Stimulated activated CD4-positive, alpha-beta T cell treated with anti-CD3 and anti-CD28 coated beads, Interleukin-2, amount 100 ng/mL, for 48 hours (primary cell): Measurements from ENCODE around the gene OSBP2.

ENCODE experiments used
- DNase-seq, 2 donors: peaks; one replicate each; pipeline ENCODE4 v3.0.0-alpha.2; 2020

OSBP2 gene

DNA sequence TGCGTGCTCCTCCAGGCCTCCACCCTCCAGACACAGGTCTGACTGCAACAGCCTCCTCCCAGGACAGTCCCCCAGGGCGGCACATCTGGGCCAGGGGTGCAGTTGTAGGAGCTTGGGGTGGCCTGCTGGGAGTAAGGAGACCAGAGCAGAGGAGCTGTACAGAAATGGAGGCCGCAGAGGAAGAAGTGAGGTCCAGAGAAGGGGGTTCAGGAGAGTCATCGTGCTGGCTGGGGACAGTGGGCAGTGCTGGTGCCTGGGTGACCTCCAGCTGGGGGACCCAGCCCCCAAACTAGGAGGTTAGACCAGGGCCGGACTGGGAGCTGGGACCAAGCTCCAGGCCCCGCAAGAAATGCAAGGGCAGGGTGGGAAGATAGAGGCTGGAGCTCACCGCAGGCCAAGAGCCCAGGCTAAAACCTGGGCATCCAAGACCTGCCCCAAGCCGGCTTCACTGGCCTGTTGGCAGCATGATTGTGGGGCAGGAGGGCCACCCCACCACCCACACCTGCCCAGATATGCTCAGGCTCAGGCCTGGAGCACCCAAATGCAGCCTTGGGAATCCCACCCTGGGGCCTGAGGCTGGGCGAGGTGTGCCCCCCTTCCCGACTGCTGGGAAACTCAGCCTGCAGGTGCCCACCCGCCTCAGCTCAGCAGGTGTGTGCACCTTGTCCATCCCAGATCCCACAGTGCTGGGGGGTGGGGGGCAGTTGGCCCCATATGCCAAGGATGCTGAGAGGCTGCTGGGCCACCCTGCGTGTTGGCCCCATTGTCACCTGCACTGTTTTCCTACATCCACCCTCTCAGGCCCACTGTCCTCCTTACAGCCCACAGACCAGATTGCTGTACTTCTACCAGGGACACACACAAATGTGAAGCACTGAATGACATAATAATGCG is 177.0 kb downstream of the OSBP2 start:
- no peak for DNase-seq

- no peak for DNase-seq
Observed at GRCh38 chr22:30872285-30873041, 177.8 kb downstream of the OSBP2 start.

DNA sequence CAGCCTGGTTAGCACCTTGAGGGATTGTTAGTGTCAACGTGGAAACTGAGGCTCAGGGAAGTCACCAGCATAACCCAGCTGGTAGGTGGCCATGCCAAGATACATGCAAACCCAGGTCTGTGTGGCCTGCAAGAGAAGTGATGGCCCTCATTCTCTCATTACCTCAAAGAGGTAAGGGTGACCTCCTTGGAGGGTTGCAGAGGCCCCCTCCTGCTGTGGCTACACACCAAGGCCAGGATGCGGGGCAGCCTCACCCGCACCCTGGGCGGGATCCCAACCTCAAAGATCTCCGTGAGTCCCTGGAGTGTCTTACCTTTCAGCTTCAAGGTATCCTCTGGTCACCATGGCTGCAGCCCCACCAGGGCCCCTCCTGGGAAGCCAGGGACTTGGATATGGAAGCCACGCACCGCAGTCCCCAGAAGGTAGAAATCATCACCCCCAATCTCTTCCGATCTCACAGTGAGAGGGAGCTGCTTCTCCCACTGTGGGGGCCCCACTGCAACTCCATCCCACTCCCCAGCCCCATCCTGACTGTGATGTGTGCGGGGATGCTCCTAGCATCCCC is 178.5 kb downstream of the OSBP2 start:
- DNase-seq = no peak

DNA sequence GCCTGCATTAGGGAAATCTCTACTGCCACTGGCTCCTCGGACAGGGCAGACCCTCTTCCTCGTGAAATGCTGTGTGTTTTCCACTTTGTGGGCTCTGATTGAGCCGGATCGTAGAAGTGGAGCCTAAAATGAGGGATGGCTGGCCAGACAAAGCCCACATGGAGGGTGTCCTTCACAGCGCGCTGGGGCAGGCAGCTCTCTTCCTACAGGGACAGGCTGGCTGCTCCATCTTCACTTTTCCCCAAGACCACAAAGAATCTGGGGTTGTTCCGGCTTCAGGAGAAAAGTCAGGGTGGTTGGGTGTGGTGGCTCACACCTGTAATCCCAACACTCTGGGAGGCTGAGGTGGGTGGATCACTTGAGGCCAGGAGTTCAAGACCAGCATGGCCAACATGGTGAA is 179.0 kb downstream of the OSBP2 start:
- no peak for DNase-seq

GRCh38 chr22:30874431-30875370 is 180.0 kb downstream of the OSBP2 start:
- no peak for DNase-seq

DNA sequence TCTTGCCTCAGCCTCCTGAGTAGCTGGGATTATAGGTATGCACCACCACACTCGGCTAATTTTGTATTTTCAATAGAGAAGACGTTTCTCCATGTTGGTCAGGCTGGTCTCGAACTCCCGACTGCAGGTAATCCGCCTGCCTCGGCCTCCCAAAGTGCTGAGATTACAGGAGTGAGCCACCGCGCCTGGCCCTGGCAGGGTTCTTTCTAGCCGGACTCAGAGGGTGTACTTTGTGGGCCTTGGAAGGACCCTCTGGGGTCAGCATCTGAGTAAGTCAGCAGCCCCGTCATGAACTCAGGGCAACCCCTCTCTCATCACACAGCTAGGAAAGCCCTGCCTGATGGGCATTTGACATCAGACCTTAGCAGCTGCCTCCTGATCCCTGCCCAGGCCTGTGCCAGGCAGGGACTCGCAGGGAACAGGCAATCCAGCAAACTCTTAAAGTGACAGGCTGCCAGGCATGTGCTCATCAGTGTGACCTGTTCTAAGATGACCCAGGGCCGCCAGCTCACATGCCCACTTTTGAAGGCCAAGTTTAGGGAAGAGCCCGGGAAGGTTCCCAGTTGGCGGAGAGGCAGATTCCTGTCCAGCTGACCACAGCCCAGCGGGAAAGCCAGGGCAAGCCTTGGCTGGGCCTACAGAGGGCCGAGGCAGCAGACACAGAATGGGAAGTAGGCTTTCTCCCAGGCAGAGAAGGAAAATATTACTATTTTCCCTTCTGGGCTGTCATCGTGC is 181.0 kb downstream of the OSBP2 start:
- no peak for DNase-seq

DNA sequence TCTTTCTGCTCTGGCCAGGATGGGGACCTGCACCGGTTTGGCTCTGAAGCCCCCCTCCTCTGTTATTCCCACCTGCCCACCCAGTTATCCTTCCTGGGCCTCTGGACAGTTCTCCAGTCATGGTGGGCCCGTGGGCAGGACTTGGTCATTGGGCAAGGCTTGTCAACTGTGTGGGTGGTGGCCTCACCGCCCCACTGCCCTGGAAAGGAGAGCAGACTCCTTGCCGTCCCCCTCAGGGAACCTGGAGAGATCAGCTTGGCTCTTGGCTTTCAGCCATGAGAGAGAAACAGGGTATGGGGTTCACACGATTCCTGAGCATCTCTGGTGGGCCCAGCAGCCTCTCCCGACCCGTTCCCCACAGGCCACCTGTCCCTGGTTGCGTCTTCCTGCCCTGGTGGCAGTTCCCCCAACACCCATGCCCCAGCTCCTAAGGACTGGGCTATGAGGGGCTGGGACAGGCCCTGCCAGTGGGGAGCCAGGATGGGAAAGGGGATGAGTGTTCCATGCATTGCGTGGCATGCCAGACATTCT is 181.6 kb downstream of the OSBP2 start:
- no peak for DNase-seq

GRCh38 chr22:30876915-30877553 is 182.4 kb downstream of the OSBP2 start:
- DNase-seq = no peak

DNA sequence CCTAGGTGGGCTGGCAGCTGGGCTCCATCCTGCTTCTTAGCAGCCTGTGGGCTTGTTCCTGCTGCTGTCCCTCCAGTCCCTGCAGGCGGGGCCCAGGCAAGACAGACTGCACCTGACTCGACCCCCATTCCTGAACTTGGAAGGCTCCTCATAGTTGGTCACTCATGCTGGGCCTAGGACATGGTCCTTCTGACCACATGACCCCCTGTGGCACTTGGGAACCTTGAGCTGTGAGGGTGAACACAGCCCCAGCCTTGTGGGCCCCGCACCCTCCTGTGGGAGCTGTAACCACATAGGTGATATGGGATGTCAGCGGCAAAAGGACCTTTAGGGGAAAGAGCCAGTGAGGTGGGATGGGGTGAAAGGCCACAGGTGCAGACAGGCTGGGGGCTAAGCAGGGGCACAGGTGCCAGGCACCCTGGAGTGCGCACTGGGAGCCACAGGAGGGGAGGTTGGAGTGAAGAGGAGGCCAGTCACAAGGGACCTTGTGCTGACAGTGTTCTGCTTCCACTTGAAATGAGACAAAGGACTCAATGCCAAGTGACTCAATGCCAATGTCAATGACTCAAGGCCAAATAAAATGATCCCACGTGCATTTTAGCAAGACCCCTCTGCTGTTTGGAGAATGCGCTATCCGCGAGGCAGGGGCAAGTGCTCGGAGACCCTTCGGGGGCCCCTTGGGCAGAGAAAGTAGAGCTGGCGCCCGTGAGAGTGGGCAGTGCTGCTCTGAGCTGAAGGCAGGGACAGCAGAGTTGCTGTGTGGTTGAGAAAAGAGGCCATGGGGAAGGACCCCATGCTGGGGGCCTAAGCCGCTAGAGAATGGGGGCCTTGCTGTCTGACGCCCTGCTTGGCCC is 183.2 kb downstream of the OSBP2 start:
- no peak for DNase-seq

DNA sequence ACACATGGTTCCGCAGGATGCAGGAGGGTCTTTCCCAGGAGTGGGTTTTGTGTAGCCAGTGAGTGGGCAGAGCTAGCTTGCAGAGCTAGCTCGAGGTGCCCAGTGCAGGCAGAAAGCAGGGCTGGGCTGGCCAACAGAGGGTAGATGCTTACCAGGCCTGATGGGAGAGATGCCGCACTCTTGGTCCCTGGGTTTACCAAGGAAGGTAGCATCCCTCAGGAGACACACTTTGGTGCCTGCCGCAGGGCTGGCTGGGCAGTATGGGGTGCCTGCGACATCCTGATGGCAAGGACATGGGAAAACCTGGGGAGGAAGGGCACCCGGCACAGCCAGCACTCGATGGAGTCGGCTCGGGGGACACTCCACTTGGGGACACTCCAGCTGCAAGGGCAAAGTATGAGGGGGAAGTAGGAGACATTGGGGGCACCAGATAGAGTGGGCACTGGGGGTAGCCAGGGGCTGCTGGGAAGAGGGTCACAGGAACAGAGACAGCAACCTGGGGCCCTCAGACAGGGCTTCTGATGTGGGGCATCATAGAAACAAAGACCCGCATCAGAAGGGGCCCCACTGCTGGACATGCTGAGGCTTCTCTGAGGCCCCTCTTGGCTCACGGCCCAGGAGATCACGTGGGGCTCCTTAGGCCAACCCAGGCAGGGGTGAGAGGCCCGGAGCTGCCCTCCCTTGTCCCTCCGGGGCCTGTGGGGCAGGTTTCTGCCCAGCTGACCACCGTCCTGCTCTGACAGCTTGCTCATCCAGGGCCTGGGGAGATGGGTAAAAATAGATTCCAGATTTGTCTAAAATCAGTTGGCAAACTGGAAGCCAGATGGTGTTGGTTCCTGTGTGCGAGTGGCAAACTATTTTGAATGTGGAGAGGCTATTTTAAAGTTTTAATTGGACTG is 184.1 kb downstream of the OSBP2 start:
- DNase-seq = no peak

DNA sequence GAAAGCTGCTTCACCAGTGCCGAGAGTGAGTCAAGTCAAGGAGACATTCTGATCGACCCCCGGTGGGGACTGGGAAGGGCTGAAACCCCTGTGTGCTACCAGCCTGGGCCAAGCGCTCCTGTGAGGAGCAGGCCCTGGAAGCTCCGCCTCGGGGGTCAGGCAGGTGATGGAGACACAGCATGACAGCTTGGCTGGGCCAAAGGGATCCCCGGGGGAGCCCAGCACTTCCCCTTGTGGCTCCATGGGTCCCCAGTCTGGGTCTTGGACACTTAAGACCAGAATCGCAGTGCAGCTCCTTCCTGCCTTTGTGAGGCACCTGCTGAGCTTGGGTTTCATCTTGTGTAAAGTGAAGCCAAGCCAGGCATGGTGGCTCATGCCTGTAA is 184.7 kb downstream of the OSBP2 start:
- no peak for DNase-seq

GRCh38 chr22:30880181-30880601 is 185.5 kb downstream of the OSBP2 start:
- DNase-seq = no peak

- no peak for DNase-seq
Observed at GRCh38 chr22:30880847-30881246, 186.2 kb downstream of the OSBP2 start.

- no peak for DNase-seq
Observed at GRCh38 chr22:30881361-30882183, 186.9 kb downstream of the OSBP2 start.

- DNase-seq = no peak
Observed at GRCh38 chr22:30882184-30882717, 187.6 kb downstream of the OSBP2 start.

- no peak for DNase-seq
Observed at GRCh38 chr22:30882974-30883533, 188.4 kb downstream of the OSBP2 start.

GRCh38 chr22:30883586-30884145 is 189.0 kb downstream of the OSBP2 start:
- DNase-seq = no peak
